Vagina (tissue), 2 donors: Measurements from ENCODE around the gene MFAP2.

Source experiments
- POLR2A ChIP-seq, 2 donors: fragments of 450-650 bp; IDR thresholded peaks; one replicate each; pipeline ENCODE4 v1.6.1; 2017; ENCODE audit warnings: antibody characterized with exemption in 2 of 2, mild to moderate bottlenecking in 2 of 2, moderate library complexity in 2 of 2
- POLR2AphosphoS5 ChIP-seq, 2 donors: sonication (generic); formaldehyde crosslinking; IDR thresholded peaks; one replicate each; pipeline ENCODE4 v1.9.0; 2017; ENCODE audit warnings: antibody characterized with exemption in 2 of 2, mild to moderate bottlenecking in 2 of 2, low read depth in 1 of 2; ENCODE audit not compliant: insufficient read depth in 1 of 2

- TF ChIP-seq POLR2A (IDR thresholded peaks at IDR 0.05) (no peak), POLR2AphosphoS5 (IDR thresholded peaks at IDR 0.05; ENCODE audit: insufficient read depth in 1 of 2, low read depth in 1 of 2) (no peak)
These were observed 14.1 kb downstream of the MFAP2 start for GRCh38 chr1:16966282-16966681.
